GM18861 (cell line): ENCODE measurements around the gene HNRNPL.
"Not testable (repeated sequence)": the region's sequence is repeated elsewhere in the genome, so short reads cannot be mapped to it uniquely, and the experiment has no call there.

ENCODE experiments used
- ATAC-seq: cut with Tn5 transposase; IDR thresholded peaks from one replicate; pipeline ENCODE4 v1.9.1; 2021; ENCODE audit not compliant: unreplicated experiment

Gene HNRNPL

GRCh38 chr19:38831142-38831605 is 18.6 kb downstream of the HNRNPL start:
- peak; percentile 32 for ATAC-seq

- no peak for ATAC-seq
Observed at GRCh38 chr19:38830039-38830733, 19.6 kb downstream of the HNRNPL start.

GRCh38 chr19:38829203-38829602 is 20.6 kb downstream of the HNRNPL start:
- not testable (repeated sequence) for ATAC-seq

GRCh38 chr19:38826856-38827551 is 22.8 kb downstream of the HNRNPL start:
- no peak for ATAC-seq

GRCh38 chr19:38825936-38826335 is 23.9 kb downstream of the HNRNPL start:
- ATAC-seq = not testable (repeated sequence)

GRCh38 chr19:38821230-38821825 is 28.5 kb downstream of the HNRNPL start:
- not testable (repeated sequence) for ATAC-seq

GRCh38 chr19:38819231-38819920 is 30.4 kb downstream of the HNRNPL start:
- no peak for ATAC-seq

- ATAC-seq = no peak
Observed at GRCh38 chr19:38817081-38817480, 32.7 kb downstream of the HNRNPL start.

- ATAC-seq = no peak
Observed at GRCh38 chr19:38816131-38816750, 33.5 kb downstream of the HNRNPL start.

- ATAC-seq = no peak
Observed at GRCh38 chr19:38815059-38816001, 34.5 kb downstream of the HNRNPL start.

GRCh38 chr19:38813932-38814331 is 35.9 kb downstream of the HNRNPL start:
- not testable (repeated sequence) for ATAC-seq

GRCh38 chr19:38813323-38813722 is 36.5 kb downstream of the HNRNPL start:
- ATAC-seq = no peak

- ATAC-seq = no peak
Observed at GRCh38 chr19:38812841-38813320, 36.9 kb downstream of the HNRNPL start, which contains the start of gene LGALS4. LGALS4 (minus strand) TSS chr19:38812945; CDS start chr19:38812886, 59 bp downstream.

GRCh38 chr19:38812009-38812840 is 37.6 kb downstream of the HNRNPL start:
- no peak for ATAC-seq

- no peak for ATAC-seq
Observed at GRCh38 chr19:38809592-38810252, 40.1 kb downstream of the HNRNPL start.

GRCh38 chr19:38808741-38809140 is 41.0 kb downstream of the HNRNPL start:
- no peak for ATAC-seq

- ATAC-seq = not testable (repeated sequence)
Observed at GRCh38 chr19:38807374-38808098, 42.2 kb downstream of the HNRNPL start.
